Body of pancreas (tissue), 4 donors: ENCODE data around the gene USH2A.

Experiments used
- CTCF ChIP-seq, 7 experiments: fragments of 450-650 bp in 4 of 7; fragments of 200-600 bp in 3 of 7; sonication (generic) in 3 of 7; IDR thresholded peaks; one replicate each; pipeline ENCODE4 v1.5.1; 2016 to 2019; ENCODE audit warnings: antibody characterized with exemption in 7 of 7
- POLR2A ChIP-seq, 3 donors: fragments of 450-650 bp; IDR thresholded peaks; one replicate each; pipeline ENCODE4 v1.6.1; 2016; ENCODE audit warnings: antibody characterized with exemption in 3 of 3, mild to moderate bottlenecking in 2 of 3

DNA sequence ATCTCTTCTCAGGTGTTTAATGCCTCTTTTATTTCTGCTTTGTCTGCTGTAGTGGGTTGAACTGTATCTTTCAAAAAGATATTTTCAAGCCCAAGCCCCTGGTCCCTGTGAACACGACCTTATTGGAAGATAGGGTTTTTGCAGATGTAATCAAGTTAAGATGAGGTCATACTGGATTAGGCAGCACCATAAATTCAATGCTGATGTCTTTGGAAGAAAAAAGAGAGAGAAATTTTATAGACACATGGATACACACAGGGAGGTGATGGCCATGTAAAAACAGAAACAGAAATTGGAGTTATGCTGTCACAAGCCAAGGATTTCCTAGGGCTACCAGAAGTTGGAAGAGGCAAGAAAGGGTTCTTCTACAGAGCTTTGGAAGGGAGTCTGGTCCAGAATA, 554.7 kb downstream of the USH2A start:
- TF ChIP-seq CTCF (IDR thresholded peaks at IDR 0.05) = no peak
- TF ChIP-seq POLR2A (IDR thresholded peaks at IDR 0.05) = no peak
